Calu3 (cell line): Measurements from ENCODE around the gene AKIRIN2. TPM values are rescaled to one million over a fixed set of nuclear protein-coding genes. Genes with fewer than 3 reads are reported as not detected.

Source experiments
- BruUV-seq: library from RNA; stranded (reverse); fragments of 400-500 nt; replicated peaks from 2 replicates; lab custom pipeline; 2021; lab: Mats Ljungman, UMichigan
- CTCF ChIA-PET: fragments of 300-600 bp; sonication (Branson Sonifier 250); formaldehyde crosslinking; loops from one replicate; lab custom pipeline; 2022; ENCODE audit warnings: antibody characterized with exemption; lab: Charles Lee
- DNase-seq: peaks from one replicate; pipeline ENCODE4 v3.0.0; 2022
- H3K27ac Mint-ChIP-seq: one replicate; pipeline ENCODE4 v1.8.0; 2022; ENCODE audit warnings: mixed read lengths; ENCODE audit not compliant: unreplicated experiment
- H3K27me3 Mint-ChIP-seq: one replicate; pipeline ENCODE4 v1.8.0; 2022; ENCODE audit warnings: mixed read lengths; ENCODE audit not compliant: unreplicated experiment
- H3K36me3 Mint-ChIP-seq: one replicate; pipeline ENCODE4 v1.8.0; 2022; ENCODE audit warnings: mild to moderate bottlenecking, moderate library complexity, mixed read lengths; ENCODE audit not compliant: insufficient read depth, unreplicated experiment
- H3K4me1 Mint-ChIP-seq: one replicate; pipeline ENCODE4 v1.8.0; 2022; ENCODE audit warnings: mild to moderate bottlenecking, low read depth, mixed read lengths; ENCODE audit not compliant: unreplicated experiment
- H3K4me3 Mint-ChIP-seq: one replicate; pipeline ENCODE4 v1.8.0; 2022; ENCODE audit warnings: mild to moderate bottlenecking, low read depth, moderate library complexity, mixed read lengths; ENCODE audit not compliant: unreplicated experiment
- H3K9me3 Mint-ChIP-seq: one replicate; pipeline ENCODE4 v1.8.0; 2022; ENCODE audit warnings: low read depth, mixed read lengths; ENCODE audit not compliant: unreplicated experiment
- CTCF ChIP-seq: fragments of 200-600 bp; IDR thresholded peaks from one replicate; pipeline ENCODE4 v1.8.0; 2022; ENCODE audit warnings: antibody characterized with exemption; ENCODE audit not compliant: unreplicated experiment
- intact Hi-C: fragments of 100-400 bp; cut with micrococcal nuclease; formaldehyde crosslinking; loops from one replicate; pipeline ENCODE4 v1.10.0; 2022; ENCODE audit not compliant: unreplicated experiment
- total RNA-seq: library from RNA; stranded (reverse); gene quantifications from 2 replicates; pipeline ENCODE4 v1.2.3, GENCODE V29; 2022

AKIRIN2 gene
- total RNA-seq, 1 experiment from 2014 or later = 46.1 TPM

- Mint-ChIP-seq H3K27ac (no peak overlapping the region), H3K4me3 (no peak overlapping the region), H3K36me3 (no peaks in the 10 kb centered on the region), H3K4me1 (no peaks in the 10 kb centered on the region), H3K9me3 (no peaks in the 10 kb centered on the region), H3K27me3 (no peaks in the 10 kb centered on the region)
- BruUV-seq = no TSS peak
- CTCF ChIA-PET = no interaction called here
- DNase-seq = no peak
- intact Hi-C loops = no loop called here
- no peak for TF ChIP-seq CTCF
These were observed 62.7 kb downstream of the AKIRIN2 start for GRCh38 chr6:87639373-87639772.

- Mint-ChIP-seq H3K9me3 (no peaks in the 10 kb centered on the region), H3K4me3 (no peak overlapping the region), H3K27me3 (no peaks in the 10 kb centered on the region), H3K4me1 (no peaks in the 10 kb centered on the region), H3K36me3 (no peaks in the 10 kb centered on the region), H3K27ac (no peak overlapping the region)
- no peak for DNase-seq
- no TSS peak for BruUV-seq
- TF ChIP-seq CTCF = no peak
- intact Hi-C loops = no loop called here
- CTCF ChIA-PET = no interaction called here
These were observed 64.9 kb downstream of the AKIRIN2 start for GRCh38 chr6:87637106-87637505.

DNA sequence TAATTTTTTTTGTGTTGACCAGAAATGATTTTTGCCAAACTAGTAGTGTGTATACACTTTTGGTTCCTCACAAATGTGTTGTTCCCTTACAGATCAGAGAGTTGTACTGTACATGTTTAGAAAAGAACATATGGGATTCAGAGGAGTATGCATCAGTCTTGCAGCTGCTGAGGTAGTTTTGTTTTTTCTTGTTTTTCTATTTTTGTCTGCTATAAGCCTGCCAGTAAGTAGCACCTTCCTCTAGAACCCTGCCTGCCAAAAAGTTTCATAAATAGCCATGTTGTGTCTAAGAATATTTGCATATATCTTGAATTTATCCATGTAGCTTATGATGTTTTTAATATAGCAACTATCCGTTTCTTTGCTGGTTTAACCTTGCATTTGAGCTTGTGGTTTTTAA is 65.7 kb downstream of the AKIRIN2 start:
- no TSS peak for BruUV-seq
- no peak for TF ChIP-seq CTCF
- no peak overlapping the region for H3K27ac Mint-ChIP-seq
- H3K9me3 Mint-ChIP-seq = no peaks in the 10 kb centered on the region
- intact Hi-C loops = no loop called here
- DNase-seq = no peak
- no peaks in the 10 kb centered on the region for H3K4me1 Mint-ChIP-seq
- no peaks in the 10 kb centered on the region for H3K36me3 Mint-ChIP-seq
- CTCF ChIA-PET = no interaction called here
- H3K27me3 Mint-ChIP-seq = no peaks in the 10 kb centered on the region
- no peak overlapping the region for H3K4me3 Mint-ChIP-seq

DNA sequence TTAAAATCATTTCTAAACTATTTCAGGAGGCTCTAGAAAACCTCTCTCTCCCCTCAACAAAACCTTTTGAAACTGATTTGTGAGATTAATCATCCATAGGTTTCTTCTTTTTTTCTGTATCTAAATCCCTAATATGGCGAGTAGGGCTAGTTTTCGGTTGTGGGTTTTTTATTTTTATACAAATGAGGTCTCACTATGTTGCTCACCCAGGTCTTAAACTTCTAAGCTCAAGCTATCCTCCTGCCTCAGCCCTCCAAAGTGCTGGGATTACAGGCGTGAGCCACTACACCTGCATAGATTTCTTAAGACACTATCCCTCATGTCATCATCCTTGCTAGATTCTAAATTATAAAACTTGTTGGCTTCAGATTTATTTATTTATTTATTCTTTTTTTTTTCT is 68.2 kb downstream of the AKIRIN2 start:
- H3K9me3 Mint-ChIP-seq = no peaks in the 10 kb centered on the region
- CTCF ChIA-PET = no interaction called here
- no peak overlapping the region for H3K4me3 Mint-ChIP-seq
- no peak for DNase-seq
- TF ChIP-seq CTCF = no peak
- intact Hi-C loops = no loop called here
- no peaks in the 10 kb centered on the region for H3K4me1 Mint-ChIP-seq
- H3K36me3 Mint-ChIP-seq = peaks cover 6% of the 10 kb centered on the region
- no TSS peak for BruUV-seq
- H3K27ac Mint-ChIP-seq = no peak overlapping the region
- H3K27me3 Mint-ChIP-seq = no peaks in the 10 kb centered on the region
